GM23248 (cell line): ENCODE measurements around the gene CCDC18.

Source experiments
- EZH2 ChIP-seq: fragments of 200-600 bp; sonication (generic); IDR thresholded peaks from 2 replicates; pipeline ENCODE4 v1.6.1; 2018; ENCODE audit warnings: antibody characterized with exemption, mild to moderate bottlenecking; ENCODE audit not compliant: insufficient read depth, poor library complexity, severe bottlenecking
- EZH2phosphoT487 ChIP-seq: fragments of 200-600 bp; sonication (generic); IDR thresholded peaks from 2 replicates; pipeline ENCODE4 v1.6.1; 2018; ENCODE audit warnings: antibody characterized with exemption, moderate library complexity, mild to moderate bottlenecking, low read depth; ENCODE audit not compliant: insufficient read depth

- TF ChIP-seq EZH2phosphoT487 (no peak), EZH2 (no peak)
These were observed 57.9 kb downstream of the CCDC18 start for GRCh38 chr1:93238425-93238824.
